Measurements from ENCODE around the gene DGAT2L6.

GRCh38 chrX:70141373-70141772 is 35.9 kb upstream of the DGAT2L6 start:
- TF ChIP-seq CTCF (IDR thresholded peaks at IDR 0.05) (no peak), POLR2A (IDR thresholded peaks at IDR 0.05) (no peak)
